GM18868 (cell line): ENCODE measurements around the gene MAB21L2.
"Not testable (repeated sequence)": the region's sequence is repeated elsewhere in the genome, so short reads cannot be mapped to it uniquely, and the experiment has no call there.

Experiments used
- ATAC-seq: cut with Tn5 transposase; IDR thresholded peaks from one replicate; pipeline ENCODE4 v1.9.1; 2021; ENCODE audit warnings: mild to moderate bottlenecking, moderate library complexity; ENCODE audit not compliant: unreplicated experiment

Gene MAB21L2

DNA sequence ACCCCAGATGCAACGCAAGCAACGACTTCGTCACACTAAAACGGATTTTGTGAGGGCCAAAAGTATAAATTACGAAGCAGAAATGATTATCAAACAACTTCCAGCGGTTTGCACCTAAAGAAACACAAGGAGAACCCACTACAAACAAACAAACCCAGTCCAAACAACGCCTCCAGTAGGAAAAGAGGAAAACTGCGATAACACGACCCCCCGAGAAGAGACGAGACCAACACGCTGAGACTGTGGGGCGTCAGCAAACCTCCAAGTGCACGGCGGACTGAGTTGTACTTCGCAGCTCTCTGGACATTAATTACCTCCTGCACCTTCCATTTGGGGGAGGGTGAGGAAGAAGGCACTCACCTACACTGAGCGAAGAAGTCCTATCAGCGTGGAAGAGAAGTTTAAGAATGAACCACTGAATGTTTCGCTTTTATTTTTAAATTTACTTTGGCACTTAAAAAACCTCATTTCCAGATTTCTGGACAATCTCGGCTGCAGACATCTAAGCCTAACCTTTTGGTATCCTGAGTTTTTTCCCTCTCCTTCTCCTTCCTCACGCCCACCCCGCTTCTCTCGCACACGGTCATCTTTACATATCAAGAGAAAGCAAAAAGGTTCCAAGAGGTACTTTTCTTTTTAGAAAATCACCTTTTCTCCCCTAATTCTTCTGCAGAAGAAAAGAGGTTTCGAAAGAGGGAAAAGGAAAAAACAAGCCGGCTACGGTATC, at the start of gene MAB21L2:
Gene MAB21L2, plus strand, starts transcription at position 6 of the 727 bp plus-strand sequence. CDS start 879 bp downstream, outside the sequence.
- no peak for ATAC-seq

DNA sequence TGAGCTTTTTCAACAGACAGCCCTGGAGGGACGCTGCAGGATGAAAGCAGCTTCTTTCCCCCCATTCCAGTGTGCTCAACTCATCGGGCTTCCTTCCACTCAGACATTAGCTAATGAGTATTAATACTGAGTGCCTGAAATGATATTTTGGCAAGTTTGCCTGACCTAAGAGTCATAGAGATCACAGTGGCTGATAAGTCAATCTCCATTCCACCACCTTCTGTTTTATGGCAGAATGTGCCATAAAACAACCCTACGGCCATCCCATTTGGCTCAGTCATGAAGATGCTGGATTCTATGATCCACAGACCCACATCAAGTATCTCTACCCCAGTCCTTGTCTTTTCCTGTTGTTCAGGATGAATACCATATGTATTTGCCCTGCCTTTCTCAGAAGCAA, 48.3 kb upstream of the MAB21L2 start:
- no peak for ATAC-seq

DNA sequence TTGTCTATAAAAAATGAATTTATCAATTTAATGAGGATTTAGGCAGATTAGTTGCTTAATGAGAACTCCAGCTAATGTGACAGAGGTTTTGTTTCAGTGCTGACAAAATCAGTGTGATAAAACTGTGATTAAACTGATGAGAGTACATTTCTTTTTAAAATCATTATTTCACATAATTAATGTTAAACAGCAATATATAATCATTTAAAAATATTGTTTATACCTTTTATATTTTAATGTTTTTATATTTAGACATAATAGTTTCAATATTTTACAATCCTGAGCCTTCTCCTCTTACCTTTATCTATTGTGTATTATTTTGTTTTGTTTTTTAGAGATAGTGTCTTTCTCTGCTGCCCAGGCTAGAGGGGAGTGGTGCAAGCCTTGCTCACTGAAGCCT, 47.1 kb upstream of the MAB21L2 start:
- no peak for ATAC-seq

DNA sequence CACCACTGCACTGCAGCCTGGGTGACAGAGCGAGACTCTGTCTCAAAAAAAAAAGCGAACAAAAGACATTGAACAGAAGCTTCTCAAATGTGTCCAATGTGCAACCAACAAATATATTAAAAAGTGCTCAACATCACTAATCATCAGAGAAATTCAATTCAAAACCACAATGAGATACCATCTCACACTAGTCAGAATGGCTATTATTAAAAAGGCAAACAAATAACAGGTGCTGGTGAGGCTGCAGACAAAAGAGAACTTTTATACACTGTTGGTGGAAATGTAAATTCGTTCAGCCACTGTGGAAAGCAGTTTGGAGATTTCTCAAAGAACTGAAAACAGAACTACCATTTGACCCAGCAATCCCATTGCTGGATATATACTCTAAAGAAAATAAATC, 44.0 kb upstream of the MAB21L2 start:
- not testable (repeated sequence) for ATAC-seq

DNA sequence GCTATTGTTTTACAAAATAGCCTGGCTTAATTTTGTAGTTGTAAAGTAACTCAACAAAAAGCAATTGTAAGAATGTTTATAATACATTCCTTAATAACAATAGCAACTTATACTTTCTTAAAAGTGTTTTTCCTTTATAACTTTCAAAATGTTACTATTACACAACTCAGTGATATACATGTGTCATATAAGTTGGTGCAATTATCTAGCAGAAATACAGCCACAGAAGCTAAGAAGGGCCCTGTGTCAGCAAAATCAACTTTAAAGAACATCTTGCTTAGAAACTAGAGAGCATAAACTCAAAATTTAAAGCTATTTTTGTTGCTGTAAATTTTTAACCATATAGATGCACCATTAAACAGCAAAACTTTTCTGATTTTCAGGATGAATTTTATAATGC, 41.4 kb upstream of the MAB21L2 start:
- ATAC-seq: no peak

DNA sequence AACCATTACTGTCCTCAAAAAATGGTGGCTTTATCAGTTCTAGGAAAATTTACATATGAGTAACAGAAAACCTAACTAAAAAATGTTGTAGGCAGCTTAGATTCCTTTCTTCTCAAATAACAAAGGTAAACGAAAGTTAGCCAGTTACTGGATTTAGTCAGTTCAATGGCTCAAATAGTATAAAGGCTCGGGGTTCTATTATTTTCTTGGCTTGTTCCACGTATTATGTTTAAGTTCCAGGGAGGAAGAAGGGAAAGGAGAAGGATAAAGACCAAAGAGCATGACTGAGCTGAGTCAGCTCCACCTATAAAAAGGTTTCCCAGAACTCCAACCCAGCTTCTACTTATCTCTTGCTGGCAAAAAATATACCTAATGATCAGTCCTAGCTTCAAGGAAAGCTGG, 41.0 kb upstream of the MAB21L2 start:
- ATAC-seq: no peak

DNA sequence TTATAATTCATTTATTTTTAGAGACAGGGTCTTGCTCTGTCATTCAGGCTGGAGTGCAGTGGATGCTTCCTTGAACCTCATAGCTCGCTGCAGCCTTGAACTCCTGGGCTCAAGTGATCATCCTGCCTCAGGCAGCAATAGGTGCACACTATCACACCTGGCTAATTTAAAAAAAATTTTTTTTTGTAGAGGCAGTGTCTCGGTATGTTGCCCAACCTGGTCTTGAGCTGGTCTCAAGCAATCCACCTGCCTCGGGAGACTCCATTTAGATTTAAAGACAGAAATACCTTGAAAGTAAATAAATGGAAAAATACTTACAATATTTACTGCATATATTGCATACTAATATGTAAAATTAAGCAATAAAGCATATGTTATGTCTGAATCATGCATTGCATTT, 40.3 kb upstream of the MAB21L2 start:
- no peak for ATAC-seq

DNA sequence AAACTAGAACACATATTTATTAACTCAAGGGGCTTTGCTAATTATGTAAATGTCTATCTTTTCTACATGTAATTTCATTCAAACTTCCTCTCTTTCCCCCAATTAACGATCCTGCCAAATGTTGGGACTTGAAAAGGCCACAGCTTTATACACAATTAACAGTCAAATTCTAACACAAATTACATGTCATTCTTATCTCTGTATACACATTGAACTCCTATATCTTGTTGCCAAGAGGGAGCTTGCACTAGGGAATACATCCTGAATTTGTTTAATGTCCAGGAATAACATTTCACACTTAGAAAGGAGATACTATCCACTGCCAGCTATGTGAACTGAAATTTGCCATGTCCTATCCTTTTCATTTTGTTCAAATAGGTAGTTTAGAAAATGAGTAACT, 38.9 kb upstream of the MAB21L2 start:
- no peak for ATAC-seq

DNA sequence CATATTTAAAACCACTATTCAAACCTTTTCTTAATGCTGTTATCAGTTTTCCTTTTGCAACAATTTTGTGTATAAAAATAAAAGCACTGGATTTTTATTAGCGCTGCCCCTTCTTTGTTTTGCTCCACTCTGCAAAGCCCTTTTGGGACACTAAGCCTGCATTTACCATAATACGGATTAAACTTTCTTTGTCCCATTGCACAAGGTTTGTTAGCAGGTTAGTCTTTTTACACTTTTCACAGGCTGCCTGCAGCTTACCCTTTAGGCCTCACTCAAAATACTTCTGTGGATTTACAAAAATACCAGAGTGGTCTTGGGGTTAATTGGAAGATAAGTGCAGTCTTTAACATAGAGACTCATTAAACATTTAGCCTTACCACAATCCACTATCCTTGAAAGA, 35.7 kb upstream of the MAB21L2 start:
- ATAC-seq: no peak

DNA sequence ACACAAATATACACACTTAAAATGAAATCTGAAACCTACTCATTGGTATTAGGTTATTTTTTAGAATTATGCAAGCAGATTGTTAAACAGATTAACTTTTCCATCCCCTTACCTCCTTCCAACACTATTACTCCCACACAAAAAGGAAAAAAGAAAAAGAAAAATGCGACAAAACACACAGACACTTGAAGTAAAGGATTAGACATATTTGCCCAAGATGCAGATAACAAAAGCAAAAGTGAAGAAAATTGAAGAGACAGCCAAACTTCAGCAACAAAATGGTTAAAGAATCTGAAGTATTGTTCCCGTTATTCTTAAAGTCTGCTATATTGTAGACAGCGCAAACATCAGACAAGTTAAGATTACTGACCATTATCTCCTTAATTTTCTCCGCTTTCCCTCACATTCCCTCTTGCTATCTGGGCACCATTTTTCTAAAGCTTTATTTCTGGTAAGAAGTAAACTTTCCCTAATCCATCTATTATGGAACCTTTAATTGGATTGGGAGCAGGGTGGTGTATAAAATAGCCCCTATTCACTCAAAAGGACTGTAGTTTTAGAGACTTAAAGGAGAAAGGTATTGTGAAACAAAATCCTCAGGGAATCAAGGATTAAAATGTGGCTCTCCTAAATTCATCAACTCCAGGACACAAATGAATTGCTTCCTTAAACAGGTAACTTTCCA, 34.7 kb upstream of the MAB21L2 start:
- ATAC-seq: no peak

DNA sequence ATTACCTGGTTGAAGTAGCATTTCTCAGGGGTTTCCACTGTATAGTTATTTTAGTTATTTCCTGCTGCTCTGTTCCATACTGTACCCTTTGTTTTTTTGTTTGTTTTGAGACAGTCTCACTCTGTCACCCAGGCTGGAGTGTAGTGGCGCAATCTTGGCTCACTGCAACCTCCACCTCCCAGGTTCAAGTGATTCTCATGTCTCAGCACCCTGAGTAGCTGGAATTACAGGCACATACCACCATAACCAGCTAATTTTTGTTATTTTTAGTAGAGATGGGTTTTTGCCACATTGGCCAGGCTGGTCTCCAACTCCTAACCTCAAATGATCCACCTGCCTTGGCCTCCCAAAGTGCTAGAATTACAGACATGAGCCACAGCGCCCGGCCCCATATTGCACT, 24.1 kb upstream of the MAB21L2 start:
- not testable (repeated sequence) for ATAC-seq

DNA sequence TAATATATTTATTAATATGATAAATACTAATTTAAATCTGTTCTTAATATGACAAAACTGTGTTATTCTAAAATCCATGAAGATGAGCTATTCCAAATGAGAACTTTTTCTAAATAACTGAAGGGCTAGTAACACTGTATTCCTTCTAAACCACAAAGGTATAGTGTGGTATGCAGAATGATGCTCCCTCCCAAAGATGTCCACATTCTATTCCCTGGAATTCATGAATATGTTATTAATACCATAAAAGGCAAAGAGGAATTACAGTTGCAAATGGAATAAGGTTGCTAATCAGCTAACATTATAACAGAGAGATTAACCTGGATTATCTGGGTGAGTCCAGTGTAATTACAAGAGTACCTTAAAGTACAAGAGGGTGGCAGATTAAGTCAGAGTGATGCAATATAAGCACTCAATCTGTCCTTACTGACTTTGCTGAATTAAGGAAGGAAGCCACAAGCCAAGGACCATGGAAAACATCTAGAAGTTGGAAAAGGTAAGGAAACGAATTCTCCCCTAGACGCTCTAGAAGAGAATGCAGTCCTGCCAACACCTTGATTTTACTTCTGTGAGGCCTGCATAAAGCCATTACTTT, 20.7 kb upstream of the MAB21L2 start:
- ATAC-seq: no peak

DNA sequence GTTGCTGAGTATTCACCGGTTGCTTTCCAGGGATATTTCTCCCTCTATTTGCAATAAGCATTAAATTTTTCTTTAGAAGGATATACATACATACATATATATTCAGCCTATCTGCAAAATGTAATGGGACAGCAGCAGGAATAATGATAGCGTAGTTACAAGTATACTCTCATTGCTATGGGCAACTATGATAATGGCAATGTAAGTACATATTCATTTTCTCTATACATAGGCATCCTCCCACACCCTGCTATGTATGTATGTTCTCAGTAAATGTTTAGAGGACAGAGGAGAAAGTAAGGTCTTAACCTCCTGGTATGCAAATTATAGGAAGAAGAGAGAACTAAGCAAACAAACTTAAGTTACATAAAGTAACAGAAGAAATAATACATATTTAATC, 19.7 kb upstream of the MAB21L2 start:
- ATAC-seq: no peak

DNA sequence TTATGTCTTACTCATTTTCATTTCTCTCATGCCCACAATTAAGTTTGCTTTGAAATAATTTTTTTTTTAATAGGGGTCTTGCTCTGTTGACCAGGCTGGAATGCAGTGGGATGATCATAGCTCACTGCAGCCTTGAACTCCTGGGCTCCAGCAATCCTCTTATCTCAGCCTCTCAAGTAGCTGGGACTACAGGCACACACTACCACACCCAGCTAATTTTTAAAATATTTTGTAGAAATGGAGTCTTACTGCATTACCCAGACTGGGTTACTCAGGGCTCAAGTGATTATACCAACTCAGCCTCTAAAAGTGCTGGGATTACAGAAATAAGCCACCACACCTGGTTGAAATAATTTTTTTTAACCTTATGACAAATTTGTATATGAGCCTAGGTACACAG, 19.2 kb upstream of the MAB21L2 start:
- no peak for ATAC-seq

DNA sequence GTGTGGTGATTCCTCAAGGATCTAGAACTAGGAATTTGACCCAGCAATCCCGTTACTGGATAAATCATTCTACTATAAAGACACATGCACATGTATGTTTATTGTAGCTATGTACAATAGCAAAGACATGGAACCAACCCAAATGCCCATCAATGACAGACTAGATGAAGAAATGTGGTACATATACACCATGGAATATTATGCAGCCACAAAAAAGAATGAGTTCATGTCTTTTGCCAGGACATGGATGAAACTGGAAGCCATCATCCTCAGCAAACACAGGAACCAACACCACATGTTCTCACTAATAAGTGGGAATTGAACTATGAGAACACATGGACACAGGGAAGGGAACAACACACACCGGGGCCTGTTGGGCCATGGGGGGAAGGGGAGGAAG, 17.0 kb upstream of the MAB21L2 start:
- ATAC-seq: not testable (repeated sequence)

DNA sequence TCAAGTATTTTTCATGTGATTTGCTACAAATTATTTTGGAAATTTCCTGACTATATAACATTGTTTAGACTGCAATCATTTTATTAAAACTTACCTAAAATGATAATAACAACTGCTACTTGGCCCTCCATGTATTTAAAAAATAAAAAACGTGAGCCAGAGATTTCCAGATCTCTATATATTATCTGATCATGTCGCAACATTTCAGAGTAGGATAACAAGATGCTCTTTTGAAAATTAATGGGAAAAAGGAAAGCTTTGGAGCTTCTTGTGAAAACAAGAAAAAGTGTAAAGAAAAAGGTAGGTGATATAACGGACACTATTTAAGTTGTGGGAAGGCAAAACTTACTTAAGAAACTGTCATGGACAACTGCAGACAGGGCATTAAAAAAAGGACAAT, 14.9 kb upstream of the MAB21L2 start:
- no peak for ATAC-seq

DNA sequence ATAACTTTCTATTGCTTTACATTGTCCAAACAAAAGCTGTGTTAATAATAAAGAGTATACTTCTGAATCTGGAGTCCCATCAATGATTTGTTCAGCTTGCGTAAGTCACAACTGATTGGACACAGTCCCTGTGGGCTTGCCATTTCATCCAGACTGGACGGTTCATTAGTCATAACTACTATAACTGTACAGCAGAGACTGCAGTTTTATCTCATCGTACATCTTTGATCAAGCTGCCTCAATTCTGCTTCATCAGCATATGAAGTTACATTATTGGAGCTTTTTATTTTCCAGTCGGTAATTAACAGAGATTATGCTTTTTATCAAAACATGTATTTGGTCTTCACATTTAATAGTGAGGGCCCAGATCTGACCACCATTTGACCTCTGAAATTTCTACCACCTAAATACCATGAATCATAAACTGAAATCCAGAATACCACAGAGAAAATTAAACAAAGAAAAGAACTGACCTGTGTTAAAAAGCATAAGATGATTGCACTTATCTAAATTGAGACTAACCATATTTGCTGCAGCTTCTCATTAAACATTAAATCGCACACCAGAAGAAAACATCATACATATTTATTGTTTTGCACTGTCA, 12.5 kb upstream of the MAB21L2 start:
- no peak for ATAC-seq

DNA sequence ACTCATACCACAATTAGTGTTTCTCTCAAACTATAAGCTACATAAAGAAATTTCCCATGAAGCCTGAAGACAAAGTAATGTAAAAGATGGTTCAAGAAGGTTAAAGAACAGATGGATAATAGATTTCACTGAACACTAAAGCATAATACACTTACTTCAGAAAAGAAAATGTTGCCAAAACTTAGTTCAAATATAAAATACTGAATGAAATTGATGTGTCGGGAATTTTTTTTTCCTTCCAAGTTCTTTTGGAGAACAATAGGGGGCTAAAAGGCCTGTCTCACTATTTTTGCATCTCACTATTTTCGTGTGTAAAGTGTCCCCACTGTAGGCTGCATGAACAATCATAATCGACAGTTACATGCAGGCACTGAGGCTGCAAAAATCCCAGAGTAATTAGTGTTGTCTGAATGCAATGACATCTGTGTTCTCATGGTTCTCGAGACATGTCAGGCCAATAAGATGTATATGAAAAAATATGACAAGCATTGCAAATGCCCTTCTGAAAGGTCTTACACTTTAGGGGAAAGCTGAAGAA, 11.9 kb upstream of the MAB21L2 start:
- ATAC-seq: no peak

DNA sequence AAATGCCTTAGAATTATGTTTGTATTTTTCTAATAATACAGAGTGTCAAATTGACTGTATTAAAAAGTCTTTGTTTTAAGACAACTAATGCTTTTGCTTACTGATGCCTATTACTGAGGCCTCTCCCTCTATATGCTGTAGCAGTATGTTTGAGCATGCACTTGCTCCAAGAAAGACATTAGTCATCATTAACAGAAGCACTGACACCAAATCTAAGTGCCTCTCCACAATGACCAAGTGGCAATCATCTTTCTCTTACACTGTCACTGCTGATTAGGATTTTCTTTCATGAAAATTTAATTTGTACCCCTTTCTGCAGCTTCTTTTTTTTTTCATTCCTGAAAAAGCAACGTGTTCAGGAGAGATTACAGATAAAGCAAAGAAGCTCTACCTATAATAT, 11.1 kb upstream of the MAB21L2 start:
- ATAC-seq: no peak

DNA sequence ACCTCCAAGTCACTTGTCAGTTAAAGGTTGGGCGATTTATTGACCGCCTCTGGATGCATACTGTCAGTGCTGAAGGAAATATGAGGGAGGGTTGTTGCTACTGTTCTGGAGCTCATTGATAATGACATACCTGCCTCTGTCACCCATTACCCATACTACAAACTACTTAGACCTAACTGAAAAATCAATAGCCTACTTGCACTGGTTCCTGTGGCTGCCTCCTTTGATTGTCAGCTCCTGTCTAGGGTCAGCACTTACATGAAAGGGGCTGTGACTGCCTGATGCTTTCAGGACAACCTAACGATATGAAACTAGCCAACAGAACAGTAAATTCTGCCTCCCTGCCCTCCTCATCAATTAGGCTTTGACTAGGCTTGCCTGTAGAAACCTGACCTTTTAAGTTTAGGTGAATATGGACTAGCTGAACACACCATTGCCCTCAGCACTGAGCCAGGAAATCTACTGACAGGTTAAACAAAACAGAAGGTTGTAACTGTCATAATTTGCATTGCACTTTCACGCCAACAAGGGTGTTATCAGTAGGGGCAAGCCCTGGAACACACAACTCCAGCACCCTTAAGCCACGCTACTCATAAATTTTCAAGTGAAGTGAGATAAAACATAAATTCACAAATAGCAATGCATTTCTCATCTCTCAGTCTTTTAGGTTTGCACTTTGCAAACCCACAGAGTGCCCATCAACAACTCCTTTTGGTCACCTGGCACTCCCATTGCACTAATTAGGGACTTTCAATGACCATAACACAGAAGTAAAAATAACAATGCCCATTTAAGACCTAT, 9.0 kb upstream of the MAB21L2 start:
- no peak for ATAC-seq

DNA sequence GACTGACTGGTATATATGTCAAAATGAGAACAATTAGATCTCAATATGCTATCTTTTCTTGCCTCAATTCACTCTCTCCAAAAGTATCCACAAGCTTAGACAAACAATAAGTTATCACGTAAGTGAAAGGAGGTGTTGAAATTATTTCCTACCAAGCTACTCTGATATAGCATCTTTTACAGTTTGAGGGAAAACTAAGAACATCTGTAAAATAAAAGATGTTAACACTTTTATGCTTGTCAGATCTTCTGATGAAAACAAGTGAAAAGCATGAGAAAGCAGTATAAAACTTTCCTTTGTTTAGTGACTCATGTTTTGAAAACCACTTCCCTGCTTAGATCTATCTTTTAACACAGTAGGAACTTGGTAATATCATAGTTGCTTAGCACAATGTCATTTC, 8.4 kb upstream of the MAB21L2 start:
- no peak for ATAC-seq
